Vagina (tissue), 2 donors: ENCODE data around the gene ESRRA. TPM values are rescaled to one million over a fixed set of nuclear protein-coding genes. Genes with fewer than 3 reads are reported as not detected.
A peak's percentile ranks its signal among the peaks of the same experiment; 100 is the strongest.

Experiments used
- DNase-seq, 2 donors: peaks; one replicate each; pipeline ENCODE4 v3.0.0-alpha.2; 2017; ENCODE audit errors: extremely low spot score in 2 of 2
- H3K27ac ChIP-seq: fragments of 200-600 bp; sonication (generic); one replicate; pipeline ENCODE4 v1.5.1; 2019
- H3K27me3 ChIP-seq: fragments of 200-600 bp; sonication (generic); one replicate; pipeline ENCODE4 v1.5.1; 2019
- H3K36me3 ChIP-seq, 2 donors: fragments of 200-600 bp; sonication (generic); one replicate each; pipeline ENCODE4 v1.5.1; 2017 to 2019
- H3K4me1 ChIP-seq: fragments of 200-600 bp; sonication (generic); one replicate; pipeline ENCODE4 v1.5.1; 2019
- H3K4me3 ChIP-seq, 2 donors: fragments of 200-600 bp; sonication (generic); 1 replicate in 1 of 2; 2 replicates in 1 of 2; pipeline ENCODE4 v1.5.1; 2016 to 2019
- H3K9me3 ChIP-seq: fragments of 200-600 bp; sonication (generic); one replicate; pipeline ENCODE4 v1.5.1; 2019
- CTCF ChIP-seq, 3 experiments: fragments of 450-650 bp in 2 of 3; fragments of 200-600 bp in 1 of 3; sonication (generic) in 1 of 3; IDR thresholded peaks; one replicate each; pipeline ENCODE4 v1.5.1; 2017 to 2019; ENCODE audit warnings: antibody characterized with exemption in 3 of 3, mild to moderate bottlenecking in 2 of 3, moderate library complexity in 2 of 3
- POLR2A ChIP-seq, 2 donors: fragments of 450-650 bp; IDR thresholded peaks; one replicate each; pipeline ENCODE4 v1.6.1; 2017; ENCODE audit warnings: antibody characterized with exemption in 2 of 2, mild to moderate bottlenecking in 2 of 2, moderate library complexity in 2 of 2
- POLR2AphosphoS5 ChIP-seq, 2 donors: sonication (generic); formaldehyde crosslinking; IDR thresholded peaks; one replicate each; pipeline ENCODE4 v1.9.0; 2017; ENCODE audit warnings: antibody characterized with exemption in 2 of 2, mild to moderate bottlenecking in 2 of 2, low read depth in 1 of 2; ENCODE audit not compliant: insufficient read depth in 1 of 2
- intact Hi-C: fragments of 100-400 bp; cut with DNase I; formaldehyde crosslinking; loops from one replicate; pipeline ENCODE4 v1.15.1; 2023
- total RNA-seq: library from RNA; depleted of rRNA; stranded (reverse); fragments of >200 nt; gene quantifications from one replicate; pipeline ENCODE4 v1.2.3, GENCODE V29; 2016

Gene ESRRA
- total RNA-seq, 1 donor from 2014 or later = 44.4 TPM

- Histone ChIP-seq H3K4me3 (no peak overlapping the region), H3K27me3 (no peaks in the 10 kb centered on the region), H3K4me1 (peaks cover 25% of the 10 kb centered on the region), H3K9me3 (no peaks in the 10 kb centered on the region), H3K36me3 (no peaks in the 10 kb centered on the region), H3K27ac (no peak overlapping the region)
- DNase-seq = no peak
- intact Hi-C loops = no loop called here
- TF ChIP-seq POLR2A (IDR thresholded peaks at IDR 0.05) (no peak), CTCF (IDR thresholded peaks at IDR 0.05) (no peak), POLR2AphosphoS5 (IDR thresholded peaks at IDR 0.05; ENCODE audit: insufficient read depth in 1 of 2, low read depth in 1 of 2) (no peak)
Observed at GRCh38 chr11:64339286-64339685, 34.0 kb downstream of the ESRRA start.

- intact Hi-C loops = no loop called here
- TF ChIP-seq POLR2A (IDR thresholded peaks at IDR 0.05) (no peak), POLR2AphosphoS5 (IDR thresholded peaks at IDR 0.05; ENCODE audit: insufficient read depth in 1 of 2, low read depth in 1 of 2) (peak in 1 of 2 donors; percentile 44), CTCF (IDR thresholded peaks at IDR 0.05) (no peak)
- DNase-seq = no peak
- H3K4me3 ChIP-seq = peak within 1 kb of the TSS in 1 of 2 donors; percentile 33
- no peaks in the 10 kb centered on the region for H3K27me3 ChIP-seq
- no peak within 1 kb of the TSS for H3K27ac ChIP-seq
- H3K9me3 ChIP-seq = no peaks in the 10 kb centered on the region
- no peaks in the 10 kb centered on the region for H3K36me3 ChIP-seq
- H3K4me1 ChIP-seq = peaks cover 25% of the 10 kb centered on the region
Observed at GRCh38 chr11:64339754-64340408, 34.6 kb downstream of the ESRRA start, which contains the start of gene CCDC88B. Gene CCDC88B, plus strand, starts transcription at chr11:64340204. Its CDS starts 63 bp downstream, at chr11:64340267.

GRCh38 chr11:64340671-64341335 lies 35.5 kb downstream of the ESRRA start:
- no peak for DNase-seq
- no peaks in the 10 kb centered on the region for H3K36me3 ChIP-seq
- no peaks in the 10 kb centered on the region for H3K9me3 ChIP-seq
- intact Hi-C loops = no loop called here
- no peak overlapping the region for H3K27ac ChIP-seq
- TF ChIP-seq POLR2AphosphoS5 (IDR thresholded peaks at IDR 0.05; ENCODE audit: insufficient read depth in 1 of 2, low read depth in 1 of 2) (no peak), POLR2A (IDR thresholded peaks at IDR 0.05) (no peak), CTCF (IDR thresholded peaks at IDR 0.05) (no peak)
- H3K4me3 ChIP-seq = peak overlapping the region in 1 of 2 donors; percentile 33
- peaks cover 25% of the 10 kb centered on the region for H3K4me1 ChIP-seq
- H3K27me3 ChIP-seq = no peaks in the 10 kb centered on the region

GRCh38 chr11:64341429-64341828 lies 36.1 kb downstream of the ESRRA start:
- no peaks in the 10 kb centered on the region for H3K9me3 ChIP-seq
- H3K4me1 ChIP-seq = peaks cover 25% of the 10 kb centered on the region
- no peak overlapping the region for H3K4me3 ChIP-seq
- no peak overlapping the region for H3K27ac ChIP-seq
- H3K27me3 ChIP-seq = no peaks in the 10 kb centered on the region
- intact Hi-C loops = no loop called here
- TF ChIP-seq POLR2AphosphoS5 (IDR thresholded peaks at IDR 0.05; ENCODE audit: insufficient read depth in 1 of 2, low read depth in 1 of 2) (no peak), CTCF (IDR thresholded peaks at IDR 0.05) (no peak), POLR2A (IDR thresholded peaks at IDR 0.05) (no peak)
- no peak for DNase-seq
- H3K36me3 ChIP-seq = no peaks in the 10 kb centered on the region
